ENCODE measurements around the gene NHLRC2. TPM values are rescaled to one million over a fixed set of nuclear protein-coding genes. Genes with fewer than 3 reads are reported as not detected.
"Not testable (repeated sequence)": the region's sequence is repeated elsewhere in the genome, so short reads cannot be mapped to it uniquely, and the experiment has no call there.

The NHLRC2 gene
- total and polyA plus RNA-seq, 9 donors = 5.8 to 71.7 (median 43.8) TPM

DNA sequence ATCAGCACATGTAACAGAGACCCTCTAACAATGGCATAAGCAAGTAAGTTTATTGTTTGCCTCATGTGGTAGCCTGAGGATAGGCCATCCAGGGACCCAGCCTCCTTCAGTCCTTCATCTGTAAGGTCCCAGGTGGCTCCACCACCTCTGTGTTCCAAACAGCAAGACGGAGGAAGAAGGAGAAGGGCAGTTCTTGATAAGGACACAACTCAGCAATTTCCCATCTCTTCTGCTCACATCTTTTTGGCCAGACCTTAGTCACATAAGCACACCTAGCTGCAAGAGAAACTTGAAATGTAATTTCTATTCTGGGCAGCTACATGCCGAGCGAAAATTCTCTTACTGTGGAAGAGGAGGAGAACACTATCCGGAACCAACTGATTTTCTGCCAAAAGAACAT is 34.5 kb upstream of the NHLRC2 start:
- intact Hi-C loops (cut with DNase I) = no loop called here
- DNase-seq = no peak
- H3K27ac ChIP-seq = no peak overlapping the region
- H3K4me1 ChIP-seq (ENCODE audit: insufficient read depth) = no peaks in the 10 kb centered on the region
- TF ChIP-seq POLR2A (IDR thresholded peaks at IDR 0.05) (no peak), EP300 (IDR thresholded peaks at IDR 0.05) (no peak)
- TF ChIP-seq, protein P1, sequence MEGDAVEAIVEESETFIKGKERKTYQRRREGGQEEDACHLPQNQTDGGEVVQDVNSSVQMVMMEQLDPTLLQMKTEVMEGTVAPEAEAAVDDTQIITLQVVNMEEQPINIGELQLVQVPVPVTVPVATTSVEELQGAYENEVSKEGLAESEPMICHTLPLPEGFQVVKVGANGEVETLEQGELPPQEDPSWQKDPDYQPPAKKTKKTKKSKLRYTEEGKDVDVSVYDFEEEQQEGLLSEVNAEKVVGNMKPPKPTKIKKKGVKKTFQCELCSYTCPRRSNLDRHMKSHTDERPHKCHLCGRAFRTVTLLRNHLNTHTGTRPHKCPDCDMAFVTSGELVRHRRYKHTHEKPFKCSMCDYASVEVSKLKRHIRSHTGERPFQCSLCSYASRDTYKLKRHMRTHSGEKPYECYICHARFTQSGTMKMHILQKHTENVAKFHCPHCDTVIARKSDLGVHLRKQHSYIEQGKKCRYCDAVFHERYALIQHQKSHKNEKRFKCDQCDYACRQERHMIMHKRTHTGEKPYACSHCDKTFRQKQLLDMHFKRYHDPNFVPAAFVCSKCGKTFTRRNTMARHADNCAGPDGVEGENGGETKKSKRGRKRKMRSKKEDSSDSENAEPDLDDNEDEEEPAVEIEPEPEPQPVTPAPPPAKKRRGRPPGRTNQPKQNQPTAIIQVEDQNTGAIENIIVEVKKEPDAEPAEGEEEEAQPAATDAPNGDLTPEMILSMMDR (IDR thresholded peaks at IDR 0.05) = no peak
- no peaks in the 10 kb centered on the region for H3K36me3 ChIP-seq
- no peak overlapping the region for H3K4me3 ChIP-seq
- WGBS, 3 donors = 84 to 90% (median 87%) methylated on average over 4 of the region's 4 CpGs
- no peaks in the 10 kb centered on the region for H3K9me3 ChIP-seq
- H3K27me3 ChIP-seq = no peaks in the 10 kb centered on the region

DNA sequence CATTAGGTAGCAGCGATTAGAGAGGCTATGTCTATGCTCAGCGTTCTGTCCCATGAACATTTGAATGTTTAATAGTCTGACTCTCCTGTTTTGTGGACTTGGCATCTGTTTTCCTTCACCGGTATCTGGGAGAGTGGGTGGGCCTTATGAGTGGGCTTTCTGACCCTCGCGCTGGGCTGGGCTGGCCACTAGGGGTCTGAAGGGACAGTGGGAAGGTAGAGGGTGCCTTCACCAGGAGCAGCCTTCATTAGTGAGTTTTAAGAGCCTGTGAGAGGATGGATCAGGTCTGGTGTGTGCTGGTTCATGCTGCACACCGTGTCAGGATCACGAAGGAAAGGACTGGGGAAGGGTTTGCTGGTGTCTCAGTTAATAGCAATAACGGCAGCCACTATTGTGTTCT is 34.0 kb upstream of the NHLRC2 start:
- Histone ChIP-seq H3K27ac (no peak overlapping the region), H3K36me3 (no peaks in the 10 kb centered on the region), H3K4me1 (ENCODE audit: insufficient read depth) (no peaks in the 10 kb centered on the region), H3K4me3 (no peak overlapping the region), H3K27me3 (no peaks in the 10 kb centered on the region), H3K9me3 (no peaks in the 10 kb centered on the region)
- 55 to 66% (median 62%) methylated on average over 8 of the region's 8 CpGs for WGBS, 3 donors
- TF ChIP-seq EP300 (IDR thresholded peaks at IDR 0.05) = no peak
- TF ChIP-seq POLR2A (IDR thresholded peaks at IDR 0.05) = no peak
- TF ChIP-seq, protein P1 (IDR thresholded peaks at IDR 0.05) = no peak
- no peak for DNase-seq
- intact Hi-C loops (cut with DNase I) = no loop called here

DNA sequence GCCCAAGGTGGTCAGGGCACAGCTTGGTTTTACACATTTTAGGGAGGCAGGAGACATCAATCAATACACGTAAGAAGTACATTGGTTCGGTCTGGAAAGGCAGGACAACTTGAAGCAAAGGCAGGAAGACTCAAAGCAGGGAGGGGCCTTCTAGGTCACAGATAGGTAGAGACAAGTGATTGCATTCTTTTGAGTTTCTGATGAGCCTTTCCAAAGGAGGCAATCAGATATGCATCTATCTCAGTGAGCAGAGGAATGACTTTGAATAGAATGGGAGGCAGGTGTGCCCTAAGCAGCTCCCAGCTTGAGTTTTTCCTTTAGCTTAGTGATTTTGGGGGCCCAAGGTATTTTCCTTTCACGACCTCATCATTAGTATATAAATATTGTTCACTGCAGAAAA is 33.2 kb upstream of the NHLRC2 start:
- H3K27ac ChIP-seq; H3K27me3 ChIP-seq; H3K4me3 ChIP-seq; H3K36me3 ChIP-seq; DNase-seq; intact Hi-C loops (cut with DNase I); H3K9me3 ChIP-seq; H3K4me1 ChIP-seq (ENCODE audit: insufficient read depth): not testable (repeated sequence)
- WGBS, 3 donors = 51 to 88% (median 86%) methylated on average over 3 of the region's 3 CpGs

DNA sequence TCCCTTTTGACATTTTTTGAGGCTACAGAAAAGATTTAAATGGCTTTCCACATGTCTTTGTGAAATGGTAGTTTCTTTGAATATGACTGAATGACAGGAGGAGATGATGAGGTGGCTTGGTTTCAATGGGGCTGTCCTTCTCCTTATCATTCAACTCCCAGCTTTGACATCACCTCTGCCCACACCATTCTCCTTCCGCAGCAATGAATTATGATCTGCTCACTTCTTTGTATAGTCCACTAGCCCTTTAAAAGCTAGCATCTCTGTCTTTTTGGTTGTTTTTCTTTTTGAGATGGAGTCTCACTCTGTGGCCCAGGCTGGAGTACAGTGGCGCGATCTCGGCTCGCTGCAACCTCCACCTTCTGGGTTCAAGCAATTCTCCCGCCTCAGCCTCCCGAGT is 32.3 kb upstream of the NHLRC2 start:
- H3K27me3 ChIP-seq = no peaks in the 10 kb centered on the region
- H3K27ac ChIP-seq = no peak overlapping the region
- no peak for DNase-seq
- no peaks in the 10 kb centered on the region for H3K9me3 ChIP-seq
- H3K36me3 ChIP-seq = no peaks in the 10 kb centered on the region
- H3K4me1 ChIP-seq (ENCODE audit: insufficient read depth) = no peaks in the 10 kb centered on the region
- 96 to 97% (median 96%) methylated on average over 7 of the region's 7 CpGs for WGBS, 3 donors
- TF ChIP-seq, protein P1 (IDR thresholded peaks at IDR 0.05) = no peak
- no peak overlapping the region for H3K4me3 ChIP-seq
- intact Hi-C loops (cut with DNase I) = no loop called here

DNA sequence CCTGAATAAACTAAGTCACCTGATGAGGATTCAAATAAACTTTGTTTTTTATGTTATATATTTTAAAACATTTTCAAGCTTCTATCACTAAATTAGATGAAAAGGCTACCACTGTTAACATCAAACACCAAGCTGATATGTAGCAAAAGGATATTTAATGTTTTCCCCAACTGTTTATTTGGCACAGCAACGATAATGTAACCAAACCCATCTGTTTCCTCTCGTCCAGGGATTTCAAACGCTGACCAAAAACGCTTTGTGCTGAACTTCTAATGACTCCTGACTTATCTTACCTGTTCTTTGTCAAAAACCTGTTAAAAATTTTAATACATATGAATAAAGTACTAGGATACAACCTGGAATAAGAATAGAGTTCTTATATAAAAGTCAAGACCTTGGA is 31.1 kb upstream of the NHLRC2 start:
- intact Hi-C loops (cut with DNase I) = no loop called here
- H3K4me3 ChIP-seq = no peak overlapping the region
- no peak overlapping the region for H3K27ac ChIP-seq

More for the DNA sequence above, 31.1 kb upstream of the NHLRC2 start:
- DNase-seq = no peak
- no peaks in the 10 kb centered on the region for H3K36me3 ChIP-seq
- H3K27me3 ChIP-seq = no peaks in the 10 kb centered on the region
- 5 to 14% (median 6%) methylated on average over 4 of the region's 4 CpGs for WGBS, 3 donors
- H3K4me1 ChIP-seq (ENCODE audit: insufficient read depth) = no peaks in the 10 kb centered on the region
- H3K9me3 ChIP-seq = no peaks in the 10 kb centered on the region
- no peak for TF ChIP-seq EP300 (IDR thresholded peaks at IDR 0.05)
- TF ChIP-seq, protein P1 (IDR thresholded peaks at IDR 0.05) = no peak

Data from ovary (tissue), 9 donors.